HG03095 (cell line): ENCODE results near the gene TET2.

ENCODE experiments used
- ATAC-seq: cut with Tn5 transposase; IDR thresholded peaks from one replicate; pipeline ENCODE4 v1.9.1; 2021; ENCODE audit warnings: moderate library complexity; ENCODE audit not compliant: unreplicated experiment

The TET2 gene

DNA sequence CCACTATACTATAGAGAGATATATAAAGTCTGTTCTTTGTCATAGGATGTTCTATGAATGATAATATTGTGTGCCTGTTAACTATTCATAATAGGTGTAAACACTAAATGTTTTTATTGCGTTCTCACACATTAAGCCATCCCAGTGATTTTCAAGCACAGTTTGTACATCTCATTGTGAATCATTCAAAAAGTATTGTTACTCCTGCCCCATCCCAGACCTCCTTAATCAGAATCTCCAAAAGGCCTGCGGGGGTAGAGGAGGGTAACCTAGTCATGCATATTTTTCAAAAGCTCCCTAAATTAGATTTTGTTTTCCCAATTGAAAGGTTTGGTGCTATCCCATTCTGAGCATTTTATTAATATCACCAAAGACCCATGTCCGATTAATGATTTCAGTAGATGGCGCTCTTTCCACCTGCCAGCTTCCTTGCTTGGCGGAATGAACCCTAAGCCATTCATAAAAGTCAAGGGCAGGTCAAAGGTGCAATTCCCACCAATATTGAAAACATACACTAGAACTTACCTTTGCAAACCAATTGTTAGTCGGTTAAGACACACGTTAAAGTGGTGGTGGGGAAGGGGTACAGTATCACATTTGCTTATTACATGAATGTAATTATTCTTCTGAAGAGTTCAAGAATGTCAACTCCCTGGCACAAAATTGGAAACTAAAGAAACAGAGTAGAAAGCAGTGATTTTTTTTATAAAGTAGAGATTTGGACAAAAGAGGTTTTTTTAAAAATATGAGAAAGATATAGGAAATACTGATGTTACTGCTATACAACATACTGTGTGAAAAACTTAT lies 5.8 kb upstream of the TET2 start:
- ATAC-seq, result no peak

DNA sequence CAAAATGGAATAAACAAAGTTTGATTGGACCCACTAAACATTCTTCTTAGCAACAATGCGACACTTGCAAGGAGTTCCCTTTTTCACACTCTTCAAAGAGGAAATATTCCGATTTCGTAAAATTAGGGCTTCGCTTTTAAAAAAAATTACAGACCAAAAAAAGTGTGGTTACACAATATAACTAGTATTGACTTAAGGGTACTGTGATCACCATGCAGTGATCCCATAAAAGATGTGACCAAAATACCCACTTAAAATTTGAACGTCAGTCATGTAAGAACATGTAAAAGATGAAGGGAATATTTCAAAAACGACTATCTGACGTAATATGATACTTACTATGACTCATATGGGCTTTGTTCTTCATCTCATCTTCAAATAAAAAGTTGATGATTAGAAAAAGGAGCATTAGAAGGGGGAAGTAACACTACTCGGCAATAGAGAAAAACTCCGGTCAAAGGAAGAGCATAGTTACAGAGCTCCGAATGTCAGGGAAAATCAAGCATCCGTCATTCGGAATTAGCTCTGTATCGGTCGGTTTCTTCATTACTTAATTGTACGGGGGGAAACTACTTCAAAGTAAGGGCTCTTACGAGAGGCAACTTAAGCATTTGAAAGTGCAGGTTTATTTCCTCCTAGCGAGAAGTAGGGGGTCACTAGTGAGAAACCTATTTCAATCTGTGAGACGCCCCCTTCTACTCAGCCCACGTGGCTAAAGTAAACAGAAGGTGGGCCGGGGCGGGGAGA lies 1.3 kb upstream of the TET2 start:
- ATAC-seq, result peak; percentile 4

DNA sequence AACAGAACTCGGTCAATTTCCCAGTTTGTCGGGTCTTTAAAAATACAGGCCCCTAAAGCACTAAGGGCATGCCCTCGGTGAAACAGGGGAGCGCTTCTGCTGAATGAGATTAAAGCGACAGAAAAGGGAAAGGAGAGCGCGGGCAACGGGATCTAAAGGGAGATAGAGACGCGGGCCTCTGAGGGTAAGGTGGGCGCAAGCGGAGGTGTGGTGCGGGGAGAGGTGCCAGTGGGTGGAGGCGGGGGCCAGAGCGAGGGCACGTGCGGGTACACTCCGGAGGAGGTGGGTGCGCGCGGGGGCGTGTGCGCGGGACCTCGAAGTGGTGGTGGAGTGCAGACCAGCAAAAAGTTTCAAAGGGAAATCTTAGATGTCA lies 787 bp upstream of the TET2 start:
- ATAC-seq, result peak; percentile 26

DNA sequence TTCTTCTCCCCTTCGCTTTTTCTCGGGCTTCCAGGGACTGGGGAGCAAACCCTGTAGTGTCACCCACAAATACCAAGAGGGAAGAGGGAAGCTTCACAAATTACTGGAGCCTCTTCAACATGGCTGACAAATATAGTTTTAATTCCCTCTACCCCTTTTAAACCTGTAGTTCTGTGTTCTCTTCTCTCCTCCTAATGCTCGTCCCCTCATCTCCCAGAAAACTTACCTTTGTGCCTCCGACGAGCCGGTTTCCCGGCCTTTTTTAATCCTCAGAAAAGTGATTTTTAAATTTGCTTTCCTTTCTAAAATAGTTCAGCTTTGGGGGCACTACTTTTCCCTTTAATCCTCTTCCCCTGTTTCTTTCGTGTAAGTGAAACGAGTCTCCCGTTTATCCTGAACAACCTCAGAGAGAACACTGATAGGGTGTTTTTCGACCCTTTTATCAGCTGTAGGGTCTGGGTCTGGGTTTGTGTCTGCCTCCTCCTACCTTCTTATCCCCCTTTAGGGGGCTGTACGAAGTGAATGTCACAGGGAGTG lies 408 bp downstream of the TET2 start:
- peak; percentile 9 for ATAC-seq

DNA sequence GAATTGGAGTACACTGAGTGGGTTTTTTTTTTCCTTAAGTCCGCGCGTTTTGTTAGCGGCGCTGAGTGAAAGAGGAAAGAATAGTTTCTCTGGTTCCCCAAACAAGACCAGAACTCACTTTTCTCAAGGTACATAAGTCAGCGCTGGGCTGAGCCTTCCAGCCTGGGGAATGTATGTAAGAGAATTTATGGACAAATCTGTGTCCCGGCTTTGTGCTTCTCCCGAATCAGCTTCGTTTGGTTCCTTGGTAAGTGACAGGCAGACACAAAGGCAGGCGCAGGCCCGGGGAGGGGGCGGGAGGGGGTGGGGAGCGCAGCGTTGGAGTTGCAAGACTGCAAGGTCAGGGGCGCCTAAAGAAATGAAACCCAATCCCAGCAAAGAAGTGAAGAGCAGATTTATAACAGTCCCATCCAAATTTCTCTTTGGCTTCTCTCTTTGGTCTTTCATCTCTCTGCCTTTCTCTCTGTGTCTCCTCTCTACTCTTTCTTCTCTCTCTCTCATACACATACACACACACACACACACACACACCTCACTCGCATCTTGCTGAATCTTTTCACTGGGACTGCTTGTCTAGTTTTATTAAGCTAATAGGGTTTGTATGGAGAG lies 981 bp downstream of the TET2 start:
- ATAC-seq, result no peak

DNA sequence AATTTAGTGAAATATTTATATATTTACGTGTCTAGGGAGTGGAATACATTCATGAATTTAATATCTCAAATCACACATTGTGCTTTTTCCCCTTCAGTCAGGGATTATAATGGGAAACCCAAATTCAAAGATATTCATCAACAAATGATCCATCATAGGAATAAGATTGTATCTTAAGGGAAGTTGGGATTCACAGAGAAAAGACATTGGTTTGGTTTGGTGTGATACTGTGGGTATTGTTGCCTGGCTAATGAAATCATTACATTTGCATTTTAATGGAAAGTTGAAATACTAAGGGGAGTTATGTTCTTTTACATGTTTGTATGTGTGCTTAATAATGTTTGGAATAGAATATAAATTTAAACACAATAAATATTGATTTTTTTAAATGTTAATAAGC lies 1.7 kb downstream of the TET2 start:
- no peak for ATAC-seq

DNA sequence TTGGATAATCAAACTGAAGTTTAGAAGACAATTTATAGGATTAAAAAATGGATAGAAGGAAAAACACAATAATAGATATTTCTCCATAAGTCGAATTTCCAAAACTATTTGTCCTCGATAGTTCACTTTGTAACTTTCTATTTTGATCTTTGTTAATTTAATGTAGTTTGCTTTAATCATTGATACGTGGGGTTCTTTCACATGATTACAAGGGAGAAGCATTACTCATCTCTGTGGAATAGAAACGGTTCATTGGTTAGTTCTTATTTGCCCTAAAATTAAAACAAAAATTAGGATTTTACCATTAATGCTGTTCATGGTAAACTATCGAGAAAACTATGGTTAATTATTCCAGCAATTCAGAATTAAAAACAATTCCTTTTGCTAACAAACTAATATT lies 2.1 kb downstream of the TET2 start:
- no peak for ATAC-seq

DNA sequence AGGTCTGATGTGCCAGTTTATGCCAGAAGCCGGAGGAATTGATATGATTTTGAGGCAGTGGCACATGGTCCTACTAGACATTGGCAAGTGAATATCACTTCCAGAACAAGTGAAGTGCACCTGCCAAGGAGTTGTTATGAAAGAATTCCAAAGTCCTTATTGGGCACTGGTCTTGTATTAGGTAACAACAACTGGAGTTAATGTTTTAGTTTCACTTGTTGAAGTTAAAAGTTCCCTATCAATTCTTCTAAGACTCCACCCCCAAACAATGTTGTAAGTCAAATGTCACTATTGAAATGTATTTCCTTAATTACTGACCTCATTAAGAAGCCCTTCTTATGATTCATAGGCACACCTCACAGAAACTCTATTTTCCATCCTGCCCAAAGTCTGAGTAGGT lies 3.1 kb downstream of the TET2 start:
- no peak for ATAC-seq

DNA sequence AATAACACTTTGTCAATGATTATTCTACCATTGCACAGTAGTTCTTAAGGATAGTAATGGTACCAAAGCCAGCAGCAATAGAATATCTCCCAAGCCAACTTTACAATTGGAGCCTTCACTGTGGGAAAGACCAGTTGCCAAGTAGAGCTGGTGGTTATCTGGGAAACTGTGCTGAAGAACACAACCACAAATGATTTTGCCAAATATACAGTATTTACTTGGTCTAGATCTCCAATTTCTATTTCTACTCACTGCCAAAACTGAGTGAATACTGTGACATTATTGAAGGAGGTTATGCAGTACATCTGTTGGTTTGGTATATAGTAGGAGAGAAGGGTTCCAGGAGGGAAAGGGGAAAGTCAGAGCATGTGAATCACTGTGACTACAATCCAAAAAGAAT lies 3.8 kb downstream of the TET2 start:
- ATAC-seq, result no peak

DNA sequence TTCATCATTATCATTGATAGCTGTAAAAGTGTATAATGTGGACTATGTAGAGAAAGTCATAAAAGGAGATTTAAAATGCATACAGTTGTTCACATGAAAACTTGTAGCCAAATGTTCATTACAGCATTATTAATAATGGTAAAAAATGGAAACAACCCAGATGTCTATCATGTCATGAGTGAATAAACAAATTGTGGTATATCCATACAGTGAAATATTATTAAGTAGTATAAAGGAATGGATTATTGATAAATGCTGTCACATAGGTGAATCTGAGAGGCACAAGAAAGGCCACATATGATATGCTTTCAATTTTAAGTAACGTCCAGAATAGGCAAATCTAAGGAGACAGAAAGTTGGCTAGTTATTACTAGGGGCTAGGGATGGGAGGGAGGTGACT lies 7.1 kb downstream of the TET2 start:
- ATAC-seq, result no peak

DNA sequence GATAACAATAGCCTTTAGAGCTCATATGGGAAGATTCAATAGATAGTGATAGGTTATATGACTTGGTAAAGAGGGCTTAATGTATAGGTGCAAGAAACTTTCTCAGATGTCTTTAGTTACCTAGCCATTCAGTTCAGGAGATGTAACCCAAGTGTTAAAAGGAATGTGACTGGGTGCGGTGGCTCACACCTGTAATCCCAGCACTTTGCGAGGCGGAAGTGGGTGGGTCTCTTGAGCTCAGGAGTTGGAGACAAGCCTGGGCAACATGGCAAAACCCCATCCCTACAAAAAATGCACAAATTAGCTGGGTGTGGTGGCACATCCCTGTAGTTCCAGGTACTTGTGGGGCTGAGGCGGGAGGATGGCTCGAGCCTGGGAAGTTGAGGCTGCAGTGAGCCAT lies 7.9 kb downstream of the TET2 start:
- ATAC-seq, result no peak

DNA sequence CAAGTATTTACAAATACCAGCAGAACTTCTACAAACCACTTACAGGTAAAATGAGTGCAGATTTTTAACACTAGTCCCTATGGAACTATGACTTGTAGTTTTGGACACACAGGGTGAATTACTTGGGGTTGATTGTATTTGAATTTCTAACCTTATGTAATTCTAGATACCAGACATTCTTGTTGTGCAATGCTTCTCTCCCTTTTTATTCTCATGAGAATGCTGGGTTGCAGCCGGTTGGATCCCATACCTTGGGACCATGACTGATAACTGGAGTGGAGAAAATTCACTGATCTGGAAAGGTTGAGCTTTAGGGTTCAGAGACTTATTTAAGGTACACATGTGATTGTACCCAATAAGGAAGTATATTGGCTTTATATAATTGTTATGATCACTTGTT lies 8.8 kb downstream of the TET2 start:
- ATAC-seq, result no peak

DNA sequence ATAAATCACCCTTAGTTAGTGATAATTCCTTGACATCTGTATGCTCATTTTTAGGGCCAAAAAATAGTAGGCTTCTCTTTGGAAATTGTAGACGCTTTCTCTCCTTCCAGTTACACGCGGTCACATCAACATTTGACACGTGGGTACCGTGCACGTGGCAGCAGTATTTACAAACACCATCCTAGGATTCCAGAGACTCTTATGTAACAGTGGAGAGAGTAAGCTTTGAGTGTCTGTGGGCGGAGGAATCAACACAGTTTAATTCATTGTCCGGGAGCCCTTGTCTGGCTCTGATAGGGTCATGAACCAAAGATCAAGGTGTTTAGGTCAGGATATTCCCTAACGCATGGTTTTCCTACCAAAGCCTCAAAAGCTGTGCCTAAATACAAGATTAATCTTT lies 12.2 kb downstream of the TET2 start:
- no peak for ATAC-seq

DNA sequence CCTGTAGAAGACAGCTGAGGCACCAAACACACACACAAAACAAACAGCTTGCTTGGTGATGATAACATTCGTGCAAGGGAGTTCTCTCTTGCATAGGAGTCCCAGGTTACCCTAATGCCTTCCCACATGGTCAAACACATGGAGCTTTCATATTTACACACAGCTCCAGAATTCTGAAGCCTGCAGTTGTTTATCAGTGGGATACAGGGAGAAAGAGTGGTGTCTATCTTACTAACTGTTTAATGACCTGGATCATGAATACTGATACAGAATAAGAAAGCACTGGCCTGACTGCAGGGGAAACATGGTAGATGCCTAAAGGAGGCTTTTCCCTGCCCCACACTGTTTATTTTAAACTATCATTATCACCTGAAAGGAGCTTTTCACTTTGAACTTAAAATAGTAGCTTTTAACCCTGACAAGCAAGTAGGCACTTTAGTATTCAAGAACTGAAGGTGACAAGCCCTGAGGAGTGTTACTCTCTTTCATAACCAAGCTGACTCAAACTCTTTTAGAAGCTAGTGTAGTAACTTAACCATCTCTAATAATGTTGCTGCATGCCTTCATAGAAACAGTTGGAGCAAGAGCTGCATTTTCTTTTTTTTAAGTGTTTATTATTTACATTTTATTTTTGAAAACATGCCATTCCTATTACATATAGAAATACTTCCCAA lies 15.6 kb downstream of the TET2 start:
- no peak for ATAC-seq

DNA sequence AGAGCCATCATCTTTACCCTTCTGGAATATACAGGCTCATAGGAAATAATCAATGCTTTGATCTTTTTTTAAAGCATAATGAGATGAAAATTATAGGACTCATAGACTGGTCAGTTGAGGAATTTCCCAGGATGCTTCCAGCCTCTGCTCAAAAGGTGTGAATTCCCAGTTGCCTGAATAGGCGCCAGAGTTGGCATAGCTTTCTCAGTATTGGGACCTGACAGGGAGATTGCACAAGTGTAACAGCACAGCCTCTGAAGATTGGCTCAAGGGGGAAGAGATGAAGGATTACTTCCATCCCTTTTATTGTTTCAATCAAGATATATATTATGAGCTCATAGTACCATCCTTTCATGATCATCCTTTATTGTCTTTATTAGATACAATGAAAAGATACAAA lies 17.9 kb downstream of the TET2 start:
- no peak for ATAC-seq

DNA sequence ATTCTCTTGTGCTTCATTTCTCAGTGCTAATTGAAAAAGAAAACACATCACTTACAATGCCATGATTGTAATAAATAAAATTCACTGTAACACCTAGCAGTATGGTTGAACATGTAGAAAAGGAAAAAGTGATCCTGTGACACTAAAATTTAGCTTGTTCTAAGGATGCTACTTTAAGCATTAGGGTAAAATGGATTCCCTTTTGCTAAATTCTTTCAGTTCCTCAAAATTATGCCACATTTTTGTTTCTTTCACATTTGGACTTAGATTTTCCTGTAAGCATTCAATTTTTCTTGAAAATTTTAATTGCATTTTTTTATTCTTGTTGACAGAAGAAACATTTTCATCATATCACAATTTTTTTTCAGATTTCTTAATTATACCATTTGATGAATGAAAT lies 19.4 kb downstream of the TET2 start:
- no peak for ATAC-seq

DNA sequence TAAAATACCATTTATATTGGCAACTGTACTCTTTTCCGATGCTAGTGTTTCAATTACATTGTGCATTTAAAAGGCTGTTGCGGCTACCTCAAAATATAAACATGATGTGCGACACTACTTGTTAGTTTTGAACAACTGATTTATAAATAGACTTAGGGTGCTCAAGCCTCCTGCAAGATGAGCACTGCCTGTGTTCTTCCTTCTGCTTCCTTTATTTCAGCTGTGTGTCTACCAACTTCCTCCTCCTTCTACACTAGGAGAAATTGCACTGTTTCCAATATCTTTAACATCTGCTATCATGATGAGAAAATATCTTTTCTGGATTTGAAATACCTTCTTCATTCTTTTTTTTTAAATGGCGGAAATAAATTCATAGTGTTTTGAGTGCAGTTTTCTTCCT lies 24.0 kb downstream of the TET2 start:
- ATAC-seq, result no peak

DNA sequence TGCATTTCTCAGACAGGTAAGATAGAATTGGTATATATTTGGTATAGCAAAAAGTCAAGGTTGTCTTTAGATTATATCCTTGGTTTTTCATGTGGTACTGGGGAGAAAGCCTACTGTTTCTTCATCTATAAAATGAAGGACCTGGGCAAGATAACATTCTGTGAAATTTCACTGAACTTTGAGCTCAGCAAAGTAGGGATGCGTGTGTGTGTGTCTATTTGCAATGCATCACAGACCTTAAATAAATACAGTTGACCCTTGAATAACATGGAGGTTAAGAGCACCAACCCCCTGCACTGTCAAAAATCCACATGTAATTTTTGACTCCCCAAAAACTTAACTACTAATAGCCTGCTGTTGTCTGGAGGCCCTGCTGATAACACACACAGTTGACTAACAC lies 25.2 kb downstream of the TET2 start:
- ATAC-seq, result no peak

DNA sequence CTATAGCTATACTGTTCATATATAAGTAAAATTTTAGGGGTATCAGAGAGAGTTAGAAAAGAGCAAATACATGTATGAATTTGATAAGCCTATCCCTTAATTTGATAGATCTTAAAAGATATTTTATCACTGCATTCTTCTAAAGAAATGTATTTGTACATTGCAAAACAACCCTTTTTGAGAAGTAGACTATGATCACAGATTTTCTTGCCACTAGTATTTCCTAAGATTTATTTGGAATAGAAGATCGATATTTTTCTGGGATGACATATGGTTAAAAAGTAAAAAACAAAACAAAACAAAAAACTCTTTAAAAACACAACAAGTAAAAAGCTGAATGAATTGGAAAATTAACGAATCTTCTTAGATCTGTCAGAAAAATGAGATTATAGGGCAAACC lies 27.4 kb downstream of the TET2 start:
- no peak for ATAC-seq

DNA sequence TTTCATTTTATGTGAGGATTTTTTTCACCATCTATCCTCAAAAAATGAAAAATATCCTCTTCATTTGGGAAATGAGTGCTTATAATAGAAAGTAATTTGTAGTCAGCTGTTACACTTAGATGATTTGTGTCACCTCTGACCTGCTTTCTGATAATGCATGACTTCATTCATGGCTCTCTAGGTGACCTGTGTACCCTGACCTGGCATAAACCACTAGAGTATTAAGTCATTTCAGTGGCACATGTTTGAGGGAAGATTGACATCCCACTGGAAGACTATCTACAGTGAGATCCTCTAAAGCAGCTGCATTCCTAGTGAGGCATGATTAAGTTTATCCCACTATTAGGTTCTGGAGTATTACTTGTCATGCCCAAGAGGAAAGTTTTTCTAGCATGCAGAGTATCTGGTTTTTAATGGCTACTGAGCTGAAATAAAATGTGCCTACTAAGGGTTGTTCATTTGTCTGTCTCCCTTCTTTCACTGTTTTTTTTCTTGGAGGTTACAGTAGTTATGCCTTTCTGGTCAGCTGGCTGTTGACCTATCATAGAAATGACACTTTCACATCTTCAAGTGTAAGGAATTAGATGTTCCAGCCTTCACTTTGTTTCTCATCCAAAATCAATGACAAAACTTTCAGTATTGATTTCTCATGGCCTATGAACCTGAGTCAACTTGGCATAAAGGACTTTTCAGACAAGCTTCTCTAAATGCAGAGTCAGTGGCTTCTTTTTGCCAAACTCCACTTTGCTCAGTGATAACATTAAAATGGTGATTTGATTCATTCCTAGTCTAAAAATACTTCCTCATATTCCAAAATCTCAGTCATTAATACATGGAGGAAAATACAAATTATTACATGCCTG lies 33.1 kb downstream of the TET2 start:
- ATAC-seq, result no peak
